Measurements from ENCODE around the gene LYSMD4. TPM values are rescaled to one million over a fixed set of nuclear protein-coding genes. Genes with fewer than 3 reads are reported as not detected.
"Not testable (repeated sequence)": the region's sequence is repeated elsewhere in the genome, so short reads cannot be mapped to it uniquely, and the experiment has no call there.

Gene LYSMD4
- total RNA-seq, 1 donor from 2014 or later, result 49.8 TPM

DNA sequence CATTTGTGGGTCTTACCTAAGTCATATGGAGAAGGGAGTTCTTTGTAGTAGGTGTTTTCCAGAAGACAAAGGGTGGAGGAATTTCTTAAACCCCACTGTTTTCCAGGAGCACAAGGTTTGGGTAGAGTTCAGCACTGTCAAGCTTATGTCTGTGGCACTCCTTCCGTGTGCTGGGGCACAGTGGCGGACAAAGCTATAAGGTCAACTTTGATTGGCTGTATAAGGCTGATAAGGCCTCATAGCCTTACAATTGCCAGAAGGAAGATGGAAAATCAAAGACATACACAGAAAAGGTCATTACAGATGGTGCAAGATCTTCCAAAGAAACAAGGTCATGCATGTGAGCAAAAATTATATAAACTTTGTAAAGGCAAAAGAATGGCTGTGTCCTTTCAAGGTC is 3.5 kb upstream of the LYSMD4 start:
- Mint-ChIP-seq H3K4me1 (ENCODE audit: low read depth, unreplicated experiment) (peaks cover 6% of the 10 kb centered on the region), H3K4me3 (ENCODE audit: unreplicated experiment) (no peak overlapping the region), H3K9me3 (ENCODE audit: unreplicated experiment) (peaks cover 5% of the 10 kb centered on the region), H3K27ac (ENCODE audit: unreplicated experiment) (no peak overlapping the region), H3K36me3 (ENCODE audit: unreplicated experiment) (no peaks in the 10 kb centered on the region), H3K27me3 (ENCODE audit: unreplicated experiment) (peaks cover 4% of the 10 kb centered on the region)
- DNase-seq, result no peak
- TF ChIP-seq, protein P1, sequence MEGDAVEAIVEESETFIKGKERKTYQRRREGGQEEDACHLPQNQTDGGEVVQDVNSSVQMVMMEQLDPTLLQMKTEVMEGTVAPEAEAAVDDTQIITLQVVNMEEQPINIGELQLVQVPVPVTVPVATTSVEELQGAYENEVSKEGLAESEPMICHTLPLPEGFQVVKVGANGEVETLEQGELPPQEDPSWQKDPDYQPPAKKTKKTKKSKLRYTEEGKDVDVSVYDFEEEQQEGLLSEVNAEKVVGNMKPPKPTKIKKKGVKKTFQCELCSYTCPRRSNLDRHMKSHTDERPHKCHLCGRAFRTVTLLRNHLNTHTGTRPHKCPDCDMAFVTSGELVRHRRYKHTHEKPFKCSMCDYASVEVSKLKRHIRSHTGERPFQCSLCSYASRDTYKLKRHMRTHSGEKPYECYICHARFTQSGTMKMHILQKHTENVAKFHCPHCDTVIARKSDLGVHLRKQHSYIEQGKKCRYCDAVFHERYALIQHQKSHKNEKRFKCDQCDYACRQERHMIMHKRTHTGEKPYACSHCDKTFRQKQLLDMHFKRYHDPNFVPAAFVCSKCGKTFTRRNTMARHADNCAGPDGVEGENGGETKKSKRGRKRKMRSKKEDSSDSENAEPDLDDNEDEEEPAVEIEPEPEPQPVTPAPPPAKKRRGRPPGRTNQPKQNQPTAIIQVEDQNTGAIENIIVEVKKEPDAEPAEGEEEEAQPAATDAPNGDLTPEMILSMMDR (IDR thresholded peaks at IDR 0.05; ENCODE audit: partially characterized antibody, unreplicated experiment), result no peak

- H3K27ac Mint-ChIP-seq (ENCODE audit: unreplicated experiment), result no peak overlapping the region
- H3K9me3 Mint-ChIP-seq (ENCODE audit: unreplicated experiment), result peaks cover 5% of the 10 kb centered on the region
- H3K27me3 Mint-ChIP-seq (ENCODE audit: unreplicated experiment), result peaks cover 7% of the 10 kb centered on the region
- no peak overlapping the region for H3K4me3 Mint-ChIP-seq (ENCODE audit: unreplicated experiment)
- H3K36me3 Mint-ChIP-seq (ENCODE audit: unreplicated experiment), result no peaks in the 10 kb centered on the region
- DNase-seq, result no peak
- TF ChIP-seq, protein P1 (IDR thresholded peaks at IDR 0.05; ENCODE audit: partially characterized antibody, unreplicated experiment), result no peak
- H3K4me1 Mint-ChIP-seq (ENCODE audit: low read depth, unreplicated experiment), result peaks cover 10% of the 10 kb centered on the region
These were observed 2.6 kb upstream of the LYSMD4 start for GRCh38 chr15:99735868-99736267.

DNA sequence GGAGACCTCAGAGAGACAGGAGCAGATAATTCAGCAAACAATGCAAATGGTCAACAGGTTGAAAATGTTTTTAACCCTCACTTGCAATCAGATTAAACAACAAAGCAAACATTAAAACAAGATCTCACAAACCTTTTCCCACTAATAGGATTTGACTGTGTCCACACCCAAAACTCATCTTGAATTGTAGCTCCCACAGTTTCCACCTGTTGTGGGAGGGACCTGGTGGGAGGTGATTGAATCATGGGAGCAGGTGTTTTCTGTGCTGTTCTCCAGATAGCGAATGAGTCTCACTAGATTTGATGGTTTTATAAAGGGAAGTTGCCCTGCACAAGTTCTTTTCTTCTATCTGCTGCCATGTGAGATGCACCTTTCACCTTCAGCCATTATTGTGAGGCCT is 1.3 kb upstream of the LYSMD4 start:
- Mint-ChIP-seq H3K27me3 (ENCODE audit: unreplicated experiment) (peaks cover 7% of the 10 kb centered on the region), H3K4me1 (ENCODE audit: low read depth, unreplicated experiment) (peaks cover 17% of the 10 kb centered on the region), H3K36me3 (ENCODE audit: unreplicated experiment) (no peaks in the 10 kb centered on the region), H3K9me3 (ENCODE audit: unreplicated experiment) (peaks cover 5% of the 10 kb centered on the region), H3K27ac (ENCODE audit: unreplicated experiment) (no peak overlapping the region), H3K4me3 (ENCODE audit: unreplicated experiment) (peak overlapping the region; percentile 6)
- TF ChIP-seq, protein P1 (IDR thresholded peaks at IDR 0.05; ENCODE audit: partially characterized antibody, unreplicated experiment), result no peak
- DNase-seq, result no peak

DNA sequence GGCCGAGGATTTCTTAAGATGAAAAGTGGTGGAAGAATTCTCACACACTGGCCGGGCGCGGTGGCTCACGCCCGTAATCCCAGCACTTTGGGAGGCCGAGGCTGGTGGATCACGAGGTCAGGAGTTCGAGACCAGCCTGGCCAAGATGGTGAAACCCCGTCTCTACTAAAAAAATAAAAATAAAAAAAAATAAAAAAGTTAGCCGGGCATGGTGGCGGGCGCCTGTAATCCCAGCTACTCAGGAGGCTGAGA is 729 bp upstream of the LYSMD4 start:
- H3K9me3 Mint-ChIP-seq (ENCODE audit: unreplicated experiment); H3K27me3 Mint-ChIP-seq (ENCODE audit: unreplicated experiment); DNase-seq; H3K36me3 Mint-ChIP-seq (ENCODE audit: unreplicated experiment): not testable (repeated sequence)
- Mint-ChIP-seq H3K4me3 (ENCODE audit: unreplicated experiment) (peak overlapping the region; percentile 80), H3K4me1 (ENCODE audit: low read depth, unreplicated experiment) (peaks cover 17% of the 10 kb centered on the region), H3K27ac (ENCODE audit: unreplicated experiment) (peak overlapping the region; percentile 87)

DNA sequence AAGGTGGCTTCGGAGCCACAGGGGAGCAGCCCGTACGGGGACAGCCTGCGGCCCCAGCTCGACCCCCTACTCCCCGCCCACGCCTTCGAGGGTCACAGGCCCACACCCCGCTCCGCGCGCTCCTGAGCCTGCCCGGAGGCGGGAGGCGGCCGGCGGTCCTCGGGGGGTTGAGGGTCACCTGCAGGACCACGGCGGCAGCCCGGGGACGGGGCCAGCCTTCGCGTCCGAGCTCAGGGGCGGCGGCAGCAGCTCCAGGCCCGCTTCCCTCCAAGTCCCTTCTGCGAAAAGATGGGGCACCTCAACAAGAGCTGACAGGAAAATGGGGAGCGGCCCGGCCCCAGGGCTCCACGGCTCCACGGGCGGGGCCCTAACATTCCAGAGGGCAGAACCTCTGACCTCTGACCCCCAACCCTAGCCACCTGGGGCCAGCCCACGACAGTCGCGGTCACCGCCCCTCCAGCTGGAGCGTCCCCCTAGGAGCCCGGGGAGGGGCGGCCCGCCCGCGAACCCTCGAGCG is 428 bp downstream of the LYSMD4 start:
- Mint-ChIP-seq H3K9me3 (ENCODE audit: unreplicated experiment) (peaks cover 5% of the 10 kb centered on the region), H3K27ac (ENCODE audit: unreplicated experiment) (peak overlapping the region; percentile 60), H3K27me3 (ENCODE audit: unreplicated experiment) (peaks cover 7% of the 10 kb centered on the region), H3K36me3 (ENCODE audit: unreplicated experiment) (no peaks in the 10 kb centered on the region), H3K4me1 (ENCODE audit: low read depth, unreplicated experiment) (peaks cover 19% of the 10 kb centered on the region), H3K4me3 (ENCODE audit: unreplicated experiment) (peak overlapping the region; percentile 93)
- TF ChIP-seq, protein P1 (IDR thresholded peaks at IDR 0.05; ENCODE audit: partially characterized antibody, unreplicated experiment), result no peak
- peak; percentile 52 for DNase-seq

All from glutamatergic neuron (in vitro differentiated cells).